ENCODE data around the gene ARHGEF25.
"Not testable (repeated sequence)": the region's sequence is repeated elsewhere in the genome, so short reads cannot be mapped to it uniquely, and the experiment has no call there.

The ARHGEF25 gene

DNA sequence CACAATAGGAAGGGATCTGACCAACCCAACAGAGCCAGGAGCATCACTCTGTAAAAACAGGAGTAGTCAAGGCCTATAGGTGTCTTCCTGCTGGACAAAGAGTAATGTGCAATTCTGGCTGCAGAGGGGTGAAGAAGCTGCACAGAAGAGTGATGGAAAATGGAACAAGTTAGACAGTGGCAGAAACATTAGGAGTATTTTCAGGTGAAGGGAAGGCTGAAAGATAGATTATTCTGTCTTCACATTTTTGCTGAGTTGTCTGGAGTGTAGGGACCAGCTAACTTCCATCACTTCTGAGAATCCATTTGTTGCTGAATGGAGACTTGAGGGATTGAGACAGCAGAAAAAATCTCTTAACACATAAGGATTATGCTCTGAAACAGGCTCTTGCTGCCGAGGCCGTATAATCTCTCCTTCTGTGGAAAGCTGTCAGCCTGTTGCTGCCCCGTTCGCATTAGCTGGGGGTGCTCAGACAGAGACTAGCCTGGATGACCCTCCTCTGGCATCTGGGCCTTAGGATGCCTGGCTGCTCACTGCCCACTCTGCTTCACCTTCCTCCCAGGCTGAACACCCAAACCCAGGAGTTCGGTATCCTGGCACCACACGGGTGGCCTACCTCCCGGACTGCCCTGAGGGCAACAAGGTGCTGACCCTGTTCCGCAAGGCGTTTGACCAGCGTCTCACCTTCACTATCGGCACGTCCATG lies 3.1 kb upstream of the ARHGEF25 start:
- no peak for DNase-seq (ENCODE audit: low spot score)

GRCh38 chr12:57609101-57609780 lies 2.0 kb upstream of the ARHGEF25 start:
- DNase-seq (ENCODE audit: low spot score) (no peak), FAIRE-seq (no peak)

More for the DNA sequence above, 3.1 kb upstream of the ARHGEF25 start:
- no peak for FAIRE-seq

DNA sequence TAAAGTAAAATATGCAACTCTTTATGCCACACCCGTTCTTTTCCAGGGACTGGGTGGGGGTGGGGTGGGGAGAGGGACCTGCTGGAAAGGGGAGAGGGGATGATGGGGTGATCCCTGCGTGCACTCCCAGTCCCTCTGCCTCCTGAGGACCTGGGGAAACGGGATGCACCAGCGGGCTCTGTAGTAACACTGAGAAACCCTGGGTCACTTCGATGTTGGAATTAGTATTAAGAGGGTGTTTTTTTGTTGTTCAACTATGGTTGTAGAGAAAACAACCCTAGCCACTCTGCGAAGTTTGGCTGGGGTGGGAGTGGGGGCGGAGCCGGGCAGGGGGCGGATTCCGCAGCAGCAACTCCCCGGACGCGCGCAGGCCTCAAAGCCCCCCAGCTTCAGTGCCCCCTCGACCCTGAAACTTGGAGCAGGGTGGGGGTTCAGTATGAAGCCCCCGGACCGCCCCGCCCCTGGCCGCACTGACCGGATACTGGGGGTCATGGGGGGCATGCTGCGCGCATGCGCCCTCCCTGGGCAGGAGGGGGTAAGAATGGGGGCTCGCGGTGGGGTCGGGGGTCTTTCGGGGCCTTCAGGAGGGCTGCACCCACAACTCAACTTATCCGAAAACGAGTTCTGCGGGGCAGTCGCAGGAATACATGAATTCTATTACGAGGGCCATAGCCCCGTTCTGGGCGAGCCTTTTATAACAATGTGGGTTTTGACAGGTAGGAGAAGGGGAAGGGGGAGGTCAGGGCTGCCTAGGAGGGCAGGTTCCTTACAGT lies 1.3 kb upstream of the ARHGEF25 start:
- FAIRE-seq (no peak), DNase-seq (ENCODE audit: low spot score) (no peak)

DNA sequence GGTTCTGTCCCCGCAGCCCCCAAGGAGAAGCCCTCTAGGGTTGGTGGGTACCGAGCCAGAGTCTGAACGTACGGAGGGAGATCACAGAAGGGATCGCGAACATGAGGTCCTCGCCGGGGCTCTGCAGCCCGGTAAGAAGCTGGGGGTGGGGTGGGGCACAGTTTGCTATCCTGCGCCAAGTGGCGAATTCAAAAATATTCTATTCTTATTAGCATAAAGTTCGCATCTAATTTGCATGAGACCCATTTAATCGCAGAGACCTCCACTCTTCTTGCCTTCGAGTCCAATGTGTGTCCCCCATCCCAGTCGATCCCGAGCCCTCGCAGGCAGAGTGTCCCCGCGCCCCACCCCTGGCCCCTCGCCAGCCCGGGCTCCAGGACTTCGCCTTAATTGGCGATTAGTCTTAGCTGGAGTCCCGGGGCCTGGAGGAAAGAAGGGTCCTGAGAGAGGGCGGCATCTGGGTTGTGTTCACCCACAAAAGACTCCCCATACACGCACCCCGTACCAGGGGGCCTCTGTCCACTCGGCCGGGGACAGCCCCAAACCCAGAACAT lies 604 bp upstream of the ARHGEF25 start:
- peak; percentile 33 for DNase-seq (ENCODE audit: low spot score)
- FAIRE-seq, result no peak

DNA sequence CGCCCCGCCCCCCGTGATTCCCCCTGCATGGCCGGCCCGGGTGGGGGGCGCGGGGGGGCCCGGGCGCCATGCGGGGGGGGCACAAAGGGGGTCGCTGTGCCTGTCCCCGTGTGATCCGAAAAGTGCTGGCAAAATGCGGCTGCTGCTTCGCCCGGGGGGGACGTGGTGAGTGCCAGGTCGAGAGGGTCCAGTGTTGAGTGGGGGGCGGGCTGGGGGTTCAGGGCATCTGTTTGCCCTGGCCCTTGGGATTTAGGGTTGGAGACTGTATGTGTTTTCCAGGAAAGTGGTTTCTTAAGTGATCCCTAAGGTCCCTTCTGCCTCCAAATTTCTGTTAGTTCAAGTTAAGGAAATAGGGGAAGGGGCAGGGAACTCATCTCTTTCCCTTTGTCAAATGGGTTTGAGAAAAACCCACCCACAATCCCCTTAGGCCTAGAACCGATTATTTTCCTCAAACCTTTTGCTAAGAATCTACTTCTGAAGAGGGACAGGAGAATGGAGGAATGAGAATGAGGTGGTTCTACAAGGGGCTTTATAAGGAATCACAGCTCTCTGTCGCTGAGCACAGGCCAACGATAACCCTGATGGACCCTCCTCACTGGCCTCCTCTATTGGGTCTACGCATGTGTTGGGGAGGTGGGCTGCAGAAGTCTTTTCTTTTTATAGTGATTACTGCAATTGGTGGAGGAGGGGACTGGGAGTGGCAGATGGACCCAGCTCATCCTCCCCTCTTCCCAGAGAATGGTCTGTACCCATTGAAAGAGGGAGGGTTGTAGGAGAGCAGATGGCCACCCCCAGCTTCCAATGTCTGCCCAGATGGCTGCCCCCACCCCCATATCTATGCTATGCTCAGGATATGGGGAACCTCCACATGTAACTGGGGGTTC lies 834 bp downstream of the ARHGEF25 start:
- no peak for DNase-seq (ENCODE audit: low spot score)
- no peak for FAIRE-seq

DNA sequence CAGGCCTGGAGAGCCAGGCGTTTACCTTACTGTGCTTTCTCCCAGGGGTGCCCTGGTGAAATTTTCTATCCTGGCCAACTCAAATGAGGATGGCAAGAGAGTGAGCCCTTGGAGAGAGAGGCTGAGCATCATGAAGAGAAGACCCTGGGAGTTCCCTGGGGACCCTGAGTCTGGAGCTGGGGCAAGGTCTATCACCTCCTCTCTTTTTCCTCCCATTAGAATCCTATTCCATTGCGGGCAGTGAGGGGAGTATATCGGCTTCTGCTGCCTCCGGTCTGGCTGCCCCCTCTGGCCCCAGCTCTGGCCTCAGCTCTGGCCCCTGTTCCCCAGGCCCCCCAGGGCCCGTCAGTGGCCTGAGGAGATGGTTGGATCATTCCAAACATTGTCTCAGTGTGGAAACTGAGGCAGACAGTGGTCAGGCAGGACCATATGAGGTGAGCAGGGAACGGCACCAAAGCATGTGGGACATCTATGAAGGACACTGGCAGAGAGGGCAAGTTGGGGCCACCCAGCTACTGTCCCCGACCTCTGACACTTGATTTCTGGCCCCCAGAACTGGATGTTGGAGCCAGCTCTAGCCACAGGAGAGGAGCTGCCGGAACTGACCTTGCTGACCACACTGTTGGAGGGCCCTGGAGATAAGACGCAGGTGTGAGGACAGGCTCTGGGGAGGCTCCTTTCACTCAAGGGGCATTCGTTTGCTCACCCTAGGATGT lies 1.6 kb downstream of the ARHGEF25 start:
- FAIRE-seq (no peak), DNase-seq (ENCODE audit: low spot score) (no peak)

DNA sequence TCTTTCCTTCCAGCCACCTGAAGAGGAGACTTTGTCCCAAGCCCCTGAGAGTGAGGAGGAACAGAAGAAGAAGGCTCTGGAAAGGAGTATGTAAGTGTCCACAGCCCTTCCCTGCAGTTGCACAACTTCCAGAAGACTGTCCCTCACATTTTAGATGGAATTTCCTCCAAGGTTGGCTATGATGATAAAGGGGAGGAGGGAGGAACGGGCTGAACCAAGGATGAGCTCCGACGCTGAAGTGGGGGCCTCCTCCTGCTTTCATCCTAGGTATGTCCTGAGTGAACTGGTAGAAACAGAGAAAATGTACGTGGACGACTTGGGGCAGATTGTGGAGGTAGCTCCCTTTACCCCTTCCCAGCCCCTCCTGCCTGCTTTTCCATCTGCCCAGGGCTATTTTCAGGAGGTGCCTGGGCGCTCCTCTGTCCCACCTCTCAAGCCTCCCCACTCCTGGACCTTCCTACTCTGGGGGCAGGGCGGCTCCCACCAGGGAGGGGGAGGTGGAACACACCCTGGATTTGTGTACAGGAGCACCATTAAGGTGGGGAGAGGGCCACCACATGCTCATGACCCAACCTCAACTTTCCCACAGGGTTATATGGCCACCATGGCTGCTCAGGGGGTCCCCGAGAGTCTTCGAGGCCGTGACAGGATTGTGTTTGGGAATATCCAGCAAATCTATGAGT lies 2.3 kb downstream of the ARHGEF25 start:
- DNase-seq (ENCODE audit: low spot score) (no peak), FAIRE-seq (no peak)

GRCh38 chr12:57614178-57614947 lies 3.1 kb downstream of the ARHGEF25 start:
- DNase-seq (ENCODE audit: low spot score) (no peak), FAIRE-seq (no peak)

DNA sequence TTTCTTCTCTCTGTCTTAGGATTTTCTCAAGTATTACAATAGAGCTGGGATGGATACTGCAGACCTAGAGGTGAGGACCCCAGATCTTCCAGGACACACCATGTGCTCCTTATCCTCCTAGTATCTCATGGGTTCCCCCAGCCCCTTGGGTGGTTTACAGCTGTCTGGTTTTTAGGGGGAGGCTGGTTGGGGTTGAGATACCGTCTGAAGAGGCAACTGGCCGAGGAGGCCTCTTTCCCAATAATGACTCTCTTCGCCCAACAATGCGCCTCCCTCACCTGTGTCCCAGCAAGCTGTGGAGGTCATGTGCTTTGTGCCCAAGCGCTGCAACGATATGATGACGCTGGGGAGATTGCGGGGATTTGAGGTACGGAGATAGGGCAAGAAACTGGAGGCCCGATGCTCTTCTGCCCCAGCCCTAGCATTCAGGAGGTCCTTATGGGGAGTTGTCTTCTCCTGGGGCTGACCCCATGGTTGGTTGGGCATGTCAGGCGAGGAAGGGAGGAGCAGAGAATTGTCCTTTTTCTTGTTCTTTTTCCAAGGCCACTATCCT lies 3.8 kb downstream of the ARHGEF25 start:
- DNase-seq (ENCODE audit: low spot score) (no peak), FAIRE-seq (no peak)

DNA sequence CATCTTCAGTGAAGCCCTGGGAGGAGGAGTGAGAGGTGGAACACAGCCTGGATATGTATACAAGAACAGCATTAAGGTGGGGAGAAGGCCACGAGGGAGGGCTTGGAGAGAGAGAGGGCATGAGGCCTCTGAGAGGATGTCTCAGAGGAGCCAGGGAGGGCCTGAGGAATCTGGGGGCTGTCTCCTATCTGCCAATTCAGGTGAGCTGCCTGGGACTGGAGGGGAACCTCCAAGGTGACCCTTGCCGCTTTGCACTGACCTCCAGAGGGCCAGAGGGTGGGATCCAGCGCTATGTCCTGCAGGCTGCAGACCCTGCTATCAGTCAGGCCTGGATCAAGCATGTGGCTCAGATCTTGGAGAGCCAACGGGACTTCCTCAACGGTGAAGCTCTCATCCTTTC lies 4.4 kb downstream of the ARHGEF25 start:
- no peak for FAIRE-seq
- no peak for DNase-seq (ENCODE audit: low spot score)

GRCh38 chr12:57616383-57617101 lies 5.3 kb downstream of the ARHGEF25 start:
- FAIRE-seq, result no peak
- no peak for DNase-seq (ENCODE audit: low spot score)

DNA sequence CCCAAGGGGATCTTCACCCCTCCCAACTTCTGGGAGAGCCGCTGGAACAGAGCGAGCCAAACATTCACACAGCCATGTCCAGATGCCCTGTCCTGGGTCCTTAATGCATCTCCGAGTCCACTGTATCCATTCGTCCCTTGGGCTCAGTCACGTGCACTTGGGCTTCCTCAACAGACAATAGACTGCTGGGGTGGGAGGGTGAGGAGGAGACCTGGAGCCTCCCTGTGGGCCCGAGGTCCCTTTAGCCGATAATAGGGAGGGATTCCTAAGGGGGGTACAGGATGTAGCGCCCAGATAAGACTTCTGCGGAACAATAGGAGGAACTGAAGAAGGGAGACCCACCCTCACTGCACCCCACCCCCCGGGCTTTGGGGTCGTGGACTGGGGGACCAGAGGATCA lies 6.7 kb downstream of the ARHGEF25 start:
- FAIRE-seq (no peak), DNase-seq (ENCODE audit: low spot score) (no peak)

DNA sequence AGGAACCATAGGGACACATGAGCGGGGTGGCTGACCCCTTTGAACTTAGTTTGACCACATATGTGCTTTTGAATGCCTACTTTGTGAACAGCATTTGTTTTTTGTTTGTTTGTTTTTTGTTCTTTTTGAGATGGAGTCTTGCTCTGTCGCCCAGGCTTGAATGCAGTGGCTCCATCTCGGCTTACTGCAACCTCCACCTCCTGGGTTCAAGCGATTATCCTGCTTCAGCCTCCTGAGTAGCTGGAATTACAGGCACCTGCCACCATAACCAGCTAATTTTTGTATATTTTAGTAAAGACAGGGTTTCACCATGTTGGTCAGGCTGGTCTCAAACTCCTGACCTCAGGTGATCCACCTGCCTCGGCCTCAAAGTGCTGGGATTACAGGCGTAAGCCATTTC lies 7.2 kb downstream of the ARHGEF25 start:
- DNase-seq (ENCODE audit: low spot score), result not testable (repeated sequence)

GRCh38 chr12:57618966-57619433 lies 7.8 kb downstream of the ARHGEF25 start:
- DNase-seq (ENCODE audit: low spot score), result no peak
- FAIRE-seq, result no peak

More for the DNA sequence above, 7.2 kb downstream of the ARHGEF25 start:
- FAIRE-seq, result not testable (repeated sequence)

DNA sequence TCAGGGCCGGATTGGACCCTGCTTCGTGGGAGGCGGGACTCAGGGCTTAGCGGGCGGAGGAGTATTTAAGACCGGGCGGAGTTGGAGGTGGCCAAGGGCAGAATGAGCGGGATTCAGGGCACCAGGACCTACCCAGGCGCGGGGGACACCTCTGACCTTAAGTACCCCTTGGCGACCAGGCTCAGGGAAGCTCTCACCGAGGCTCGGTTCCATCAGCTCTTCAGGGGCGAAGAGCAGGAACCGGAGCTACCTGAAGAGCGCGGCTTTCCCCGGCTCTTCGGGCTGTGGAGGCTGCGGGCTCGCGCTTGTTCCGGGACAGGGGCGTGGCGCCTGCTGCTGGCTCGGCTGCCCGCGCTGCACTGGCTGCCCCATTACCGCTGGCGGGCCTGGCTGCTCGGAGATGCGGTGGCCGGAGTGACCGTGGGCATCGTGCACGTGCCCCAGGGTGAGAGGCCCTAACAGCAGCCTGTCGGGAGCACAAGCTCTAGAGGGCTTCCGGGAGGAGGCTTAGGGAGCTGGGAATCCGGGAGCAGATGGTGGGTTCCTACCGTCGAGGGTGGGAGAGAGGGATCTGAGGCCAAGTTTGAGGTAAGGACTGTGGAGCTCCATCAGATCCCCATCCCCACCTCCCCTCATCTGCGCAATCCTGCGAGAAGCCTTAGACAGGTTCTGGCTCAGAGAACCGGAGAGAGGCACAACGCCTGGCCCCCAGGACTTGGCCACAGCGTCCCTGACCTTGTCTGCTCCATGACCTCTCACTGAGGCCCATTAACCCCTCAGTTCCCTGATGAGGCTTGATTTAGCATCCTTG lies 8.4 kb downstream of the ARHGEF25 start:
- no peak for FAIRE-seq
- no peak for DNase-seq (ENCODE audit: low spot score)

DNA sequence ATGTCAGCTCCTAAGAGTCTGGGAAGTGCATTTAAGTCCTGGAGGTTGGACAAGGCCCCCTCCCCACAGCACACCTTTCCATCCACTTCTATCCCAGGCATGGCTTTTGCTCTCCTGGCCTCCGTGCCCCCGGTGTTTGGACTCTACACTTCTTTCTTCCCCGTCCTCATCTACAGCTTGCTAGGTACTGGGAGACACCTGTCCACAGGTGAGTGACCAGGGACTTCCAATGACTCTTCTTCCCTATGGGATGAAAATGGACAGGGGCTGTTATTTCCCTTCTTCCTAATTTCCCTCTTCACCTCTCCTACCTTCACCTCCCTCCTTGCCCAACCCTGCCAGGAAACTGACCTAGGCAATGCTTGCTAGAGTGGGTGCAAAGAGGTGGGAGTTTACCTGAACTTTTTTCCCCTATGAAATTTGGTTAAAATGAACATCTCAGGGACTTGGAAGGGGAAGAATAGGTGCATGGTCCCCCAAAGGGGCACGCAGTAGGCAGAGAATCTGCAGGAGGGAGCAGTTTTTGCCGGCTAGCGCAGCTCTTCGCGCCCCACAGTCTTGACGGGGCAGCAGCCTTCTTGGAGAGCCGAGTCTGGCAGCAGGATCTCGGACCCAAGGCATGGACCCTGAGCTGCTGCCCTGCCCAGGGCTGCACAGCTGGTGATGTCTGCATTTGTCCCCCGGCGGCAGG lies 9.2 kb downstream of the ARHGEF25 start:
- DNase-seq (ENCODE audit: low spot score), result no peak
- FAIRE-seq, result no peak
